Breast epithelium (tissue), 3 donors: ENCODE results near the gene DSCAML1.

ENCODE experiments used
- POLR2A ChIP-seq: fragments of 450-650 bp; IDR thresholded peaks from one replicate; pipeline ENCODE4 v1.6.1; 2016; ENCODE audit warnings: antibody characterized with exemption, mild to moderate bottlenecking, moderate library complexity
- POLR2AphosphoS5 ChIP-seq, 3 donors: sonication (generic); formaldehyde crosslinking; IDR thresholded peaks; one replicate each; pipeline ENCODE4 v1.6.1; 2017; ENCODE audit warnings: antibody characterized with exemption in 3 of 3
- TF ChIP-seq, protein P1 (sequence below), 3 donors: fragments of 450-650 bp; IDR thresholded peaks; one replicate each; pipeline ENCODE4 v1.5.1; 2016 to 2017; ENCODE audit warnings: antibody characterized with exemption in 3 of 3, mild to moderate bottlenecking in 3 of 3, moderate library complexity in 3 of 3

DNA sequence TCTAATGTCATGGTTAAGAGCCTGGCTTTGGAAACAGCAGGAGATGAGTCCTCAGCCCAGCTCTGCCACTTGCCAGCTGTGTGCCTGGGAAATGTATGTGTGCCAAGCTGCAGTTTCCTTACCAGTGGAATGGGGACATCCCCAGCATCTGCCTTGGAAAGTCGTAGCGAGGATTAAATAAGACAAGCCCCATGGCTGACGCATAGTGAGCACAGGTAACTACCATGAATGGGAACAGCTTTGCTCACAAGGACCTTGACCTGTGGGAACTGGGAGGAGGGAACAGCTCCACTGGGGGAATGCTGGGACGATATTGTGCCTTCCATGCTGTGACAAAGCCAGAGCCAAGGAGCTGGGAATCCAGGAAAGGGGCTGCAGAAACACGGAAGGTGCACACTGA is 2.6 kb upstream of the DSCAML1 start:
- TF ChIP-seq, protein P1, sequence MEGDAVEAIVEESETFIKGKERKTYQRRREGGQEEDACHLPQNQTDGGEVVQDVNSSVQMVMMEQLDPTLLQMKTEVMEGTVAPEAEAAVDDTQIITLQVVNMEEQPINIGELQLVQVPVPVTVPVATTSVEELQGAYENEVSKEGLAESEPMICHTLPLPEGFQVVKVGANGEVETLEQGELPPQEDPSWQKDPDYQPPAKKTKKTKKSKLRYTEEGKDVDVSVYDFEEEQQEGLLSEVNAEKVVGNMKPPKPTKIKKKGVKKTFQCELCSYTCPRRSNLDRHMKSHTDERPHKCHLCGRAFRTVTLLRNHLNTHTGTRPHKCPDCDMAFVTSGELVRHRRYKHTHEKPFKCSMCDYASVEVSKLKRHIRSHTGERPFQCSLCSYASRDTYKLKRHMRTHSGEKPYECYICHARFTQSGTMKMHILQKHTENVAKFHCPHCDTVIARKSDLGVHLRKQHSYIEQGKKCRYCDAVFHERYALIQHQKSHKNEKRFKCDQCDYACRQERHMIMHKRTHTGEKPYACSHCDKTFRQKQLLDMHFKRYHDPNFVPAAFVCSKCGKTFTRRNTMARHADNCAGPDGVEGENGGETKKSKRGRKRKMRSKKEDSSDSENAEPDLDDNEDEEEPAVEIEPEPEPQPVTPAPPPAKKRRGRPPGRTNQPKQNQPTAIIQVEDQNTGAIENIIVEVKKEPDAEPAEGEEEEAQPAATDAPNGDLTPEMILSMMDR (IDR thresholded peaks at IDR 0.05), result no peak
- no peak for TF ChIP-seq POLR2A
- TF ChIP-seq POLR2AphosphoS5 (IDR thresholded peaks at IDR 0.05), result no peak
